HUES6 (cell line): ENCODE results near the gene HRAS.

Source experiments
- H3K27ac ChIP-seq: 2 replicates; pipeline ENCODE4 v1.7.0; 2013; ENCODE audit warnings: low read depth, mild to moderate bottlenecking, low read length, inconsistent platforms
- H3K27me3 ChIP-seq: 2 replicates; pipeline ENCODE4 v1.6.1; 2013; ENCODE audit warnings: low read length; ENCODE audit not compliant: control insufficient read depth, insufficient read depth
- H3K36me3 ChIP-seq: 2 replicates; pipeline ENCODE4 v1.6.1; 2013; ENCODE audit warnings: low read length; ENCODE audit not compliant: control insufficient read depth, insufficient read depth
- H3K4me1 ChIP-seq: 2 replicates; pipeline ENCODE4 v1.6.1; 2013; ENCODE audit warnings: low read length; ENCODE audit not compliant: control insufficient read depth, insufficient read depth
- H3K4me3 ChIP-seq: 2 replicates; pipeline ENCODE4 v1.5.1; 2013; ENCODE audit warnings: low read depth, low read length
- H3K9ac ChIP-seq: one replicate; pipeline ENCODE4 v1.6.1; 2013; ENCODE audit warnings: mild to moderate bottlenecking, low read length
- H3K9me3 ChIP-seq: 2 replicates; pipeline ENCODE4 v1.6.1; 2013; ENCODE audit warnings: low read depth, low read length; ENCODE audit not compliant: control insufficient read depth, insufficient read depth

The HRAS gene

DNA sequence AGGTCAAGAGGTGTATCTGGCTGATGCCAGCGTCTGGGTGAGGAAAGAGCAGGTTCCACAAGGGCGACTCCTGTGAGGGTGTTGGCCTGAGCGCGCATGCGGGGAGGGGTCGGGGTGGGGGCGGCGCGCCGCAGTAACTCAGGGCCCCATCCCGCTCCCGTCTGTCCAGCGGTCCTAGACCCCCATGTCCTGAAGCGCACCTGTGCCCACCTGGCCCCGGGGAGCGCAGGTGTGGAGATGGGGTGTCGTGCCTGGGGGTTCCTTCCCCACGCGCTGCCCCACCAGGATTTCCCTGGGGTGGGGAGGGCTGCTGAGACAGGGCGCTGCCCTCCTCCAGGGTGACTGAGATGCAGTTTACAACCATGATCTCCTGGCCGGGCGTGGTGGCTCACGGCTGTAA, 49.2 kb downstream of the HRAS start:
- Histone ChIP-seq H3K27me3 (no peaks in the 10 kb centered on the region), H3K9ac (no peak overlapping the region), H3K36me3 (peaks cover 30% of the 10 kb centered on the region), H3K9me3 (no peaks in the 10 kb centered on the region; the same call in 1 of the 2 replicates), H3K4me1 (no peaks in the 10 kb centered on the region), H3K27ac (no peak overlapping the region), H3K4me3 (no peak overlapping the region)

DNA sequence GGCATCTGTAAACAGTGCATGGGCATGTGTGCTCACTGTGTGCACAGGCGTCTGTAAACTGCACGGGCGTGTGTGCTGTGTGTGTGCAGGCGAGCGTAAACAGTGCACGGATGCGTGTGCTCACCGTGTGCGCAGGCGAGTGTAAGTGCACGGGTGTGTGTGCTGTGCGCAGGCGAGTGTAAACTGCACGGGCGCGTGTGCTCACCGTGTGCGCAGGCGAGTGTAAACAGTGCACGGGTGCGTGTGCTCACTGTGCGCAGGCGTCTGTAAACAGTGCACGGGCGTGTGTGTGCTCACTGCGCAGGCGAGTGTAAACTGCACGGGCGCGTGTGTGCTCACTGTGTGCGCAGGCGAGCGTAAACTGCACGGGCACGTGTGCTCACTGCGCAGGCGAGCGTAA, 50.8 kb downstream of the HRAS start:
- peaks cover 19% of the 10 kb centered on the region; the same call in 1 of the 2 replicates for H3K36me3 ChIP-seq
- H3K9me3 ChIP-seq = no peaks in the 10 kb centered on the region; the same call in 1 of the 2 replicates
- no peak overlapping the region for H3K27ac ChIP-seq
- H3K4me1 ChIP-seq = no peaks in the 10 kb centered on the region
- no peaks in the 10 kb centered on the region for H3K27me3 ChIP-seq
- H3K4me3 ChIP-seq = no peak overlapping the region
- H3K9ac ChIP-seq = no peak overlapping the region
